Keratinocyte (primary cell): ENCODE data around the gene STON1.

ENCODE experiments used
- EZH2 ChIP-seq: IDR thresholded peaks from one replicate; pipeline ENCODE4 v1.6.1; 2012; ENCODE audit warnings: inconsistent platforms, mild to moderate bottlenecking, low read length, moderate library complexity
- TF ChIP-seq, protein P1 (sequence below), 3 experiments: IDR thresholded peaks in 1 of 3; conservative IDR thresholded peaks in 1 of 3; optimal IDR thresholded peaks in 1 of 3; 2 replicates in 2 of 3; 3 replicates in 1 of 3; pipeline versions ENCODE3 to v1.5.1; 2011; ENCODE audit warnings: low read length in 3 of 3, mild to moderate bottlenecking in 3 of 3, moderate library complexity in 2 of 3, control low read depth in 1 of 3, inconsistent platforms in 1 of 3; ENCODE audit not compliant: insufficient read depth in 2 of 3; ENCODE audit errors: extremely low read depth in 1 of 3

GRCh38 chr2:48540237-48540935 lies 10.4 kb downstream of the STON1 start:
- TF ChIP-seq, protein P1, sequence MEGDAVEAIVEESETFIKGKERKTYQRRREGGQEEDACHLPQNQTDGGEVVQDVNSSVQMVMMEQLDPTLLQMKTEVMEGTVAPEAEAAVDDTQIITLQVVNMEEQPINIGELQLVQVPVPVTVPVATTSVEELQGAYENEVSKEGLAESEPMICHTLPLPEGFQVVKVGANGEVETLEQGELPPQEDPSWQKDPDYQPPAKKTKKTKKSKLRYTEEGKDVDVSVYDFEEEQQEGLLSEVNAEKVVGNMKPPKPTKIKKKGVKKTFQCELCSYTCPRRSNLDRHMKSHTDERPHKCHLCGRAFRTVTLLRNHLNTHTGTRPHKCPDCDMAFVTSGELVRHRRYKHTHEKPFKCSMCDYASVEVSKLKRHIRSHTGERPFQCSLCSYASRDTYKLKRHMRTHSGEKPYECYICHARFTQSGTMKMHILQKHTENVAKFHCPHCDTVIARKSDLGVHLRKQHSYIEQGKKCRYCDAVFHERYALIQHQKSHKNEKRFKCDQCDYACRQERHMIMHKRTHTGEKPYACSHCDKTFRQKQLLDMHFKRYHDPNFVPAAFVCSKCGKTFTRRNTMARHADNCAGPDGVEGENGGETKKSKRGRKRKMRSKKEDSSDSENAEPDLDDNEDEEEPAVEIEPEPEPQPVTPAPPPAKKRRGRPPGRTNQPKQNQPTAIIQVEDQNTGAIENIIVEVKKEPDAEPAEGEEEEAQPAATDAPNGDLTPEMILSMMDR (optimal IDR thresholded peaks at IDR 0.05 in 1 of 3, IDR thresholded peaks at IDR 0.05 in 1 of 3, conservative IDR thresholded peaks at IDR 0.05 in 1 of 3; ENCODE audit: extremely low read depth in 1 of 3, insufficient read depth in 2 of 3, low read length in 3 of 3), result no peak
- no peak for TF ChIP-seq EZH2
